Esophagus muscularis mucosa (tissue), 4 donors: Measurements from ENCODE around the gene CCDC116. TPM values are rescaled to one million over a fixed set of nuclear protein-coding genes. Genes with fewer than 3 reads are reported as not detected.
"Not testable (repeated sequence)": the region's sequence is repeated elsewhere in the genome, so short reads cannot be mapped to it uniquely, and the experiment has no call there.

Source experiments
- DNase-seq: peaks from one replicate; pipeline ENCODE4 v3.0.0-alpha.2; 2017; ENCODE audit errors: extremely low spot score
- H3K27ac ChIP-seq, 4 donors: fragments of 200-600 bp; sonication (generic); replicated peaks in 1 of 4; 1 replicate in 3 of 4; 2 replicates in 1 of 4; pipeline ENCODE4 v1.5.1; 2016 to 2019; ENCODE audit warnings: mild to moderate bottlenecking in 1 of 4
- H3K27me3 ChIP-seq, 4 donors: fragments of 200-600 bp; sonication (generic); one replicate each; pipeline versions ENCODE4 v1.5.1 to v1.6.0; 2016 to 2019
- H3K36me3 ChIP-seq, 4 donors: fragments of 200-600 bp; sonication (generic); one replicate each; pipeline ENCODE4 v1.5.1; 2016 to 2019
- H3K4me1 ChIP-seq, 4 donors: fragments of 200-600 bp; sonication (generic); one replicate each; pipeline ENCODE4 v1.5.1; 2016 to 2019
- H3K4me3 ChIP-seq, 4 donors: fragments of 200-600 bp; sonication (generic); 1 replicate in 2 of 4; 2 replicates in 2 of 4; pipeline ENCODE4 v1.5.1; 2016 to 2019; ENCODE audit warnings: mild to moderate bottlenecking in 4 of 4, moderate library complexity in 1 of 4
- H3K9me3 ChIP-seq, 4 donors: fragments of 200-600 bp; sonication (generic); 1 replicate in 3 of 4; 2 replicates in 1 of 4; pipeline ENCODE4 v1.5.1; 2016 to 2019
- EP300 ChIP-seq: sonication (generic); formaldehyde crosslinking; IDR thresholded peaks from one replicate; pipeline ENCODE4 v1.6.1; 2017; ENCODE audit warnings: antibody characterized with exemption
- POLR2A ChIP-seq: fragments of 450-650 bp; IDR thresholded peaks from one replicate; pipeline ENCODE4 v1.6.1; 2017; ENCODE audit warnings: antibody characterized with exemption, moderate library complexity, mild to moderate bottlenecking, low read depth
- POLR2AphosphoS5 ChIP-seq, 2 donors: sonication (generic); formaldehyde crosslinking; IDR thresholded peaks; one replicate each; pipeline ENCODE4 v1.6.1; 2017; ENCODE audit warnings: antibody characterized with exemption in 2 of 2
- WGBS: methylation state at CpG from one replicate; pipeline ENCODE4 v1.1.5; 2018; 5-methylcytosine and 5-hydroxymethylcytosine counted together
- intact Hi-C: fragments of 100-400 bp; cut with DNase I; formaldehyde crosslinking; loops from one replicate; pipeline ENCODE4 v1.15.1; 2023
- total RNA-seq, 4 donors: library from RNA; depleted of rRNA; stranded (reverse); fragments of >200 nt; gene quantifications; one replicate each; pipeline versions ENCODE4 v1.1.0 to v1.2.1, GENCODE V29; 2016
- TF ChIP-seq, protein P1 (sequence below), 3 experiments: fragments of 200-600 bp in 2 of 3; fragments of 450-650 bp in 1 of 3; sonication (generic) in 2 of 3; IDR thresholded peaks; one replicate each; pipeline ENCODE4 v1.5.1; 2017 to 2019; ENCODE audit warnings: antibody characterized with exemption in 3 of 3, mild to moderate bottlenecking in 2 of 3, moderate library complexity in 1 of 3

The CCDC116 gene
- total RNA-seq, 4 donors from 2014 or later, result 0.26 to 0.99 (median 0.55) TPM

DNA sequence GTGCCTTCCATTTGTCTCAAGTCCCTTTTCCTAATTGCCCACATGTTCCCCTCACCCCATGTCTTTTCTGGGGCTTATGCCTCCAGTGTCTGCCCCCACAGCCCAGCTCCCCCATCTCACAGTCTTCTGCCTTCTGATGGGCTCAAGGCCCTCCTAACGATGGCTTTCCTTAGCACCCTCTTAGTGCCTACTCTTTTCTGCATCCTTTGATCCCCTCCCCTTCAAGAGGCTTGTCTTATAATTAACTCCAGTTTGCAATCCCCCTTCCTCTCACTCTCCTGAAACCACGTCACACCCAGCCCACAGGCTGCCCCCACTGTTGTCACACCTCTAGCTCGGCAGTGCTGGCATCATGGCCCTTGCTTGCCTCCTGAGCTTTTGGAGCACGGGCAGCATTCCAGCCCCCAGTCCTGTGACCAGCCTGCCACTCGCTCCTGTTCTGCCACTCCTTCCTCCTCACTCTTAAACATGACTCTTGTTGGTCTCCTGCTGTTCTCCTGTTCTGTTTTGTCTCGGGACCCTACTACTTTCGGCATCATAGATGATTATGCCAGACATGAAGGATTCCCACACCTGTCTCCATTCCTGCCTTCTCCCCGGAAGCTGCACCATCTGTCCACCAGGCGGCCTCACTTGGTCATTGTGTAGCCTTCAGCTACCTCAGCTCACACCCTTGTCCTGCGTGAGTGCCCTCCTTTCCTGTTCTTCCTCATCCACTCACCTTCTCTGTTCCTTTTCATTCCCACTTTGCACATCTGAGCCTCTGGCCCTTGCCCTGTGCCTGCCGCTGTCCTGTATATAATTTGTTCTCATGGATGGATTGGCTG is 38.9 kb upstream of the CCDC116 start:
- WGBS, result 80% methylated on average over 11 of the region's 11 CpGs
- Histone ChIP-seq H3K9me3 (no peaks in the 10 kb centered on the region), H3K27me3 (no peaks in the 10 kb centered on the region), H3K36me3 (peaks cover 11 to 52% (median 49%) of the 10 kb centered on the region in 4 donors), H3K4me3 (no peak overlapping the region), H3K4me1 (peaks cover 46 to 68% (median 62%) of the 10 kb centered on the region in 4 donors), H3K27ac (no peak overlapping the region)
- intact Hi-C loops, result no loop called here
- TF ChIP-seq, protein P1, sequence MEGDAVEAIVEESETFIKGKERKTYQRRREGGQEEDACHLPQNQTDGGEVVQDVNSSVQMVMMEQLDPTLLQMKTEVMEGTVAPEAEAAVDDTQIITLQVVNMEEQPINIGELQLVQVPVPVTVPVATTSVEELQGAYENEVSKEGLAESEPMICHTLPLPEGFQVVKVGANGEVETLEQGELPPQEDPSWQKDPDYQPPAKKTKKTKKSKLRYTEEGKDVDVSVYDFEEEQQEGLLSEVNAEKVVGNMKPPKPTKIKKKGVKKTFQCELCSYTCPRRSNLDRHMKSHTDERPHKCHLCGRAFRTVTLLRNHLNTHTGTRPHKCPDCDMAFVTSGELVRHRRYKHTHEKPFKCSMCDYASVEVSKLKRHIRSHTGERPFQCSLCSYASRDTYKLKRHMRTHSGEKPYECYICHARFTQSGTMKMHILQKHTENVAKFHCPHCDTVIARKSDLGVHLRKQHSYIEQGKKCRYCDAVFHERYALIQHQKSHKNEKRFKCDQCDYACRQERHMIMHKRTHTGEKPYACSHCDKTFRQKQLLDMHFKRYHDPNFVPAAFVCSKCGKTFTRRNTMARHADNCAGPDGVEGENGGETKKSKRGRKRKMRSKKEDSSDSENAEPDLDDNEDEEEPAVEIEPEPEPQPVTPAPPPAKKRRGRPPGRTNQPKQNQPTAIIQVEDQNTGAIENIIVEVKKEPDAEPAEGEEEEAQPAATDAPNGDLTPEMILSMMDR (IDR thresholded peaks at IDR 0.05), result peak in 1 of 3 experiments; percentile 16
- TF ChIP-seq EP300, result no peak
- DNase-seq, result no peak

DNA sequence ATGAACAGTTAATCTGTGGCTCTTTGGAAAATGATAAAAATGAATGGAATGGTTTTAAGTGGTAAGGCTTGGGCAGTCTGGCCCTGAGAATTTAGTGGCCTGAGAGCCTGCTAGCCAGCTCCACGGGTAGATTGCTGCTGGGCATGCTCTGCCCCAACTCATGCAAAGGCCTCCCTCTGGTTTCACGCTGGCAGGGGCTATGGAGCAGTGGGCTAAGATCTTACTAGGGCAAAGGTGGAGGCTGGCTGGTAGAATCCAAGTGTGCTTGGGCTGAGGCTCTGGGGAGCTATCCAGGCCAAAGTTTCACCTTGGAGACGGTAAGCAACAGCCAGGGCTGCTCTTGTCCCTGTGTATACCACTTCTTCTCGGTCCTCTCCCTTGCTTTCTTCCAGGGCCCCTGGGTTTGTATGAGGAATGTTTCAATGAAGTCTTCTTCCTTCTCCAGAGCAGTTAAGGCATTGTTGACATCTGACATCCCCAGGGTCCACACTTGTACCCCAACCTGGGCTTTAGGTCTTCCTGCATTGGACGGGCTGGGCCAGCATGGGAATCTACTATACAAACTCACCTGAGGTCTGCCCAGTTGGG is 37.6 kb upstream of the CCDC116 start:
- no peaks in the 10 kb centered on the region for H3K9me3 ChIP-seq
- TF ChIP-seq, protein P1 (IDR thresholded peaks at IDR 0.05), result no peak
- TF ChIP-seq POLR2A (no peak), POLR2AphosphoS5 (IDR thresholded peaks at IDR 0.05) (no peak), EP300 (no peak)
- H3K4me3 ChIP-seq, result no peak overlapping the region
- intact Hi-C loops, result no loop called here
- peaks cover 11 to 52% (median 51%) of the 10 kb centered on the region in 4 donors for H3K36me3 ChIP-seq
- WGBS, result 70% methylated on average over 5 of the region's 5 CpGs
- H3K27ac ChIP-seq, result no peak overlapping the region
- no peaks in the 10 kb centered on the region for H3K27me3 ChIP-seq
- peaks cover 43 to 65% (median 50%) of the 10 kb centered on the region in 4 donors for H3K4me1 ChIP-seq
- DNase-seq, result no peak

DNA sequence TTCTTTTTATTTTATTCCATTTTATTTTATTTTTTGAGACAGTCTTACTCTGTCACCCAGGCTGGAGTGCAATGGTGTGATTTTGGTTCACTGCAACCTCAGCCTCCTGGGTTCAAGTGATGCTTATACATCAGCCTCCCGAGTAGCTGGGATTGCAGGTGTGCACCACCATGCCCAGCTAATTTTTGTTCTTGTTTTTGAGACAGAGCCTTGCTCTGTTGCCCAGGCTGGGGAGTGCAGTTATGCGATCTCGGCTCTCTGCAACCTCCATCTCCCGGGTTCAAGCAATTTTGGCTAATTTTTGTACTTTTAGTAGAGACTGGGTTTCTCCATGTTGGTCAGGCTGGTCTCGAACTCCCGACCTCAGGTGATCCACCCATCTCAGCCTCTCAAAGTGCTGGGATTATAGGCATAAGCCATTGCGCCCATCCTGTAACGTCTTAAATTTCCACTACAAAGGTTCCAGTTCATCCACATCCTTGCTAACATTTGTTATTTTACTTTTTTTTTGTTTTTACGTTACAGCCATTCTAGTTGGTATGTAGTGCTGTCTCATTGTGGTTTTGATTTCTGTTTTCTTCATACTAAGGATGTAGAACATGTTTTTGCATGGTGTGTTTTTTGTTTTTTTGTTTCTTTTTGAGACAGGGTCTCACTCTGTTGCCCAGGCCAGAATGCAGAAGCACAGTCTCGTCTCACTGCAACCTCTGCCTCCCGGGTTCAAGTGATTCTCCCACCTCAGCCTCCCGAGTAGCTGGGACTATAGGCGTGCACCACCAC is 36.0 kb upstream of the CCDC116 start:
- H3K27ac ChIP-seq, H3K27me3 ChIP-seq, DNase-seq, H3K4me3 ChIP-seq, intact Hi-C loops, H3K9me3 ChIP-seq: not testable (repeated sequence)
- Histone ChIP-seq H3K4me1 (peaks cover 27 to 49% (median 35%) of the 10 kb centered on the region in 4 donors), H3K36me3 (peaks cover 11 to 52% (median 51%) of the 10 kb centered on the region in 4 donors)
- 93% methylated on average over 13 of the region's 13 CpGs for WGBS

DNA sequence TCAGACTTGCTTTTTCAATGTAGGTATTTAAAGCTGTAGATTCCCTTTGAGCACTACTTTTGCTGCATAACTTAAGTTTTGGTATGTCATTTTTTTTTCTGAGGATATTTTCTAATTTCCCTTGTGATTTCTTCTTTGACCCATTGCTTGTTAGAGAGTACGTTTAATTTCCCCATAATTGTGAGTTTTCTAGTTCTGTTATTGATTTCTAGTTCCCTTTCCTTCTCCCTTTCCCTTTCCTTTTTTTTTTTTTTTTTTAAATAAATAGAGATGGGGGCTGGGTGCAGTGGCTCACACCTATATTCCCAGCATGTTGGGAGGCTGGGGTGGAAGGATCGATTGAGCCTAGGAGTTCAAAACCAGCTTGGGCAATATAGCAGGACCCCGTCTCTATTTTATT is 34.3 kb upstream of the CCDC116 start:
- no peak for DNase-seq
- H3K36me3 ChIP-seq, result peaks cover 6 to 45% (median 41%) of the 10 kb centered on the region in 4 donors
- H3K4me3 ChIP-seq, result no peak overlapping the region
- H3K27ac ChIP-seq, result no peak overlapping the region
- WGBS, result 82% methylated on average over 3 of the region's 3 CpGs
- intact Hi-C loops, result no loop called here
- peaks cover 17 to 34% (median 18%) of the 10 kb centered on the region in 4 donors for H3K4me1 ChIP-seq
- H3K9me3 ChIP-seq, result no peaks in the 10 kb centered on the region
- TF ChIP-seq EP300 (no peak), POLR2AphosphoS5 (IDR thresholded peaks at IDR 0.05) (no peak), POLR2A (no peak)
- TF ChIP-seq, protein P1 (IDR thresholded peaks at IDR 0.05), result no peak
- no peaks in the 10 kb centered on the region for H3K27me3 ChIP-seq
